Measurements from ENCODE around the gene FAM234A. TPM values are rescaled to one million over a fixed set of nuclear protein-coding genes. Genes with fewer than 3 reads are reported as not detected.

Gene FAM234A, protein sequence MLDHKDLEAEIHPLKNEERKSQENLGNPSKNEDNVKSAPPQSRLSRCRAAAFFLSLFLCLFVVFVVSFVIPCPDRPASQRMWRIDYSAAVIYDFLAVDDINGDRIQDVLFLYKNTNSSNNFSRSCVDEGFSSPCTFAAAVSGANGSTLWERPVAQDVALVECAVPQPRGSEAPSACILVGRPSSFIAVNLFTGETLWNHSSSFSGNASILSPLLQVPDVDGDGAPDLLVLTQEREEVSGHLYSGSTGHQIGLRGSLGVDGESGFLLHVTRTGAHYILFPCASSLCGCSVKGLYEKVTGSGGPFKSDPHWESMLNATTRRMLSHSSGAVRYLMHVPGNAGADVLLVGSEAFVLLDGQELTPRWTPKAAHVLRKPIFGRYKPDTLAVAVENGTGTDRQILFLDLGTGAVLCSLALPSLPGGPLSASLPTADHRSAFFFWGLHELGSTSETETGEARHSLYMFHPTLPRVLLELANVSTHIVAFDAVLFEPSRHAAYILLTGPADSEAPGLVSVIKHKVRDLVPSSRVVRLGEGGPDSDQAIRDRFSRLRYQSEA
- total RNA-seq: 133 to 137 TPM (median 137 TPM) in 3 replicates

DNA sequence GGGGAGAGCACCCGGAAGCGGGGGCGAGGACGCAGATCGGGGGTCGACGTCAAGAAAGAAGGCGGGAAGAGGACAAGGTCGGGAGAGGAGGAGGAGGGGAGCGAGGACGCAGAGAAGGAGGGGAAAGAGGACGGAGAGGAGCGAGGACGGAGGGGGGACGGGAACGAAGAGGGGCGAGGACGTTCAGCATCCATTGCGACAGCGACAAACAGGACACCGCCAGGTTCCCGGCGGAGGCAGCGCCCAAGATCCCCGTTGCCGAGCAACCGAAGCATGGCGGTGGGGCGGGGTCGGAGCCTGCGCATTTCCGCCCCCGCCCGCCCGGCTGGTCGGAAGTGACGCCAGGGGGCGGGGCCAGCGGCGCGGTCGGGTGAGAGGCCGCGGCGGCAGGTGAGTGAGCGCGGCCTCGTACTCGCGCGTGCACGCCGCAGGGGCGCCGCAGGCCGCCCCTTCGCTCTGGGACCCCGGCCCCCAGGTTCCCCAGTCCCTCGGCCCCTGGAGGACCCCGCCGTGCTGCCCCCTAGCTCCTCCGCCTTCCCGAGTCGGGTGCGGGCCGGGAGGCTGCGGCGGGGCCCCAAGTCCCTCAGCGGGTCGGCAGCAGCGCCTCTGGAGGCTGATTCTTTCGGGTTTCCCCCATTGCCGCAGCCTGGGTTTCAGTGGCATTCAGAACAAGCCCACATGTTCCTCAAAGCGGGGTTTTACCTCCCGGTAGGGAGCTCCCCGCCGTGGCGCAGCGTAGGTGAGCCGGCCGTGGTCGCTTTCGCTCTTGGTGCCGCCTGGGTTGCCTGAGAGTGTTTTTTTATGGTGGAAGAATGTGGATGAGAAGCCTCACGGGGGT, at the start of gene FAM234A:
Gene FAM234A, plus strand, starts transcription at position 354 of the 838 bp plus-strand sequence. CDS start 19,593 bp downstream, outside the sequence.
- TF ChIP-seq, protein P1, sequence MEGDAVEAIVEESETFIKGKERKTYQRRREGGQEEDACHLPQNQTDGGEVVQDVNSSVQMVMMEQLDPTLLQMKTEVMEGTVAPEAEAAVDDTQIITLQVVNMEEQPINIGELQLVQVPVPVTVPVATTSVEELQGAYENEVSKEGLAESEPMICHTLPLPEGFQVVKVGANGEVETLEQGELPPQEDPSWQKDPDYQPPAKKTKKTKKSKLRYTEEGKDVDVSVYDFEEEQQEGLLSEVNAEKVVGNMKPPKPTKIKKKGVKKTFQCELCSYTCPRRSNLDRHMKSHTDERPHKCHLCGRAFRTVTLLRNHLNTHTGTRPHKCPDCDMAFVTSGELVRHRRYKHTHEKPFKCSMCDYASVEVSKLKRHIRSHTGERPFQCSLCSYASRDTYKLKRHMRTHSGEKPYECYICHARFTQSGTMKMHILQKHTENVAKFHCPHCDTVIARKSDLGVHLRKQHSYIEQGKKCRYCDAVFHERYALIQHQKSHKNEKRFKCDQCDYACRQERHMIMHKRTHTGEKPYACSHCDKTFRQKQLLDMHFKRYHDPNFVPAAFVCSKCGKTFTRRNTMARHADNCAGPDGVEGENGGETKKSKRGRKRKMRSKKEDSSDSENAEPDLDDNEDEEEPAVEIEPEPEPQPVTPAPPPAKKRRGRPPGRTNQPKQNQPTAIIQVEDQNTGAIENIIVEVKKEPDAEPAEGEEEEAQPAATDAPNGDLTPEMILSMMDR (IDR thresholded peaks at IDR 0.05; ENCODE audit: unreplicated experiment): no peak
- peak; percentile 95 to 97 for DNase-seq (ENCODE audit: low spot score in 2 of 2, unreplicated experiment in 2 of 2)
- H3K9me3 Mint-ChIP-seq: no peaks in the 10 kb centered on the region
- peaks cover 4% of the 10 kb centered on the region for H3K36me3 Mint-ChIP-seq
- peaks cover 12% of the 10 kb centered on the region for H3K4me1 Mint-ChIP-seq
- H3K27ac Mint-ChIP-seq: peak within 1 kb of the TSS; percentile 100
- no peaks in the 10 kb centered on the region for H3K27me3 Mint-ChIP-seq (ENCODE audit: low read depth)
- H3K4me3 Mint-ChIP-seq: peak within 1 kb of the TSS; percentile 98

DNA sequence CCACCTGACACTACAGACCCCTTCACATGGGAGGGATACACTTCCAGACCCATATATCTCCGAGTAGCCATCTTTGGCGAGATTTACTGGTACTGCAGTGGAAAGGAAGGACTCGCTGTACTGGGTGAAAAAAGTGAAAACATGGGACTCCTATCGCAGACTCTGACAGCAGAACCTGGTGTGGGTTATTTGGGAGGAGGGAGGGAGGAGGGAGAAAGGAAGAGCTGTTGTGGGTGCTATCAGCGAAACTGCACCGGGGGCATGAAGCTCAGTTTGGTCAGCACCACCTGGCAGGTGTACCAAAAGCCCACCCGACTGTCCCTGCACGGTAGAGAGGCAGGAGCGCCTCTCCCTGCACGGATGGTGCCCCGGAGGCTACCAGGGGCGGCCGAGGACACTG, 49.4 kb upstream of the FAM234A start:
- Mint-ChIP-seq H3K4me1 (peaks cover 2% of the 10 kb centered on the region), H3K9me3 (no peaks in the 10 kb centered on the region), H3K27me3 (ENCODE audit: low read depth) (no peaks in the 10 kb centered on the region), H3K36me3 (peaks cover 31% of the 10 kb centered on the region), H3K4me3 (no peak overlapping the region), H3K27ac (peak overlapping the region; percentile 30)
- TF ChIP-seq, protein P1 (IDR thresholded peaks at IDR 0.05; ENCODE audit: unreplicated experiment): no peak
- DNase-seq (ENCODE audit: low spot score in 2 of 2, unreplicated experiment in 2 of 2): no peak

DNA sequence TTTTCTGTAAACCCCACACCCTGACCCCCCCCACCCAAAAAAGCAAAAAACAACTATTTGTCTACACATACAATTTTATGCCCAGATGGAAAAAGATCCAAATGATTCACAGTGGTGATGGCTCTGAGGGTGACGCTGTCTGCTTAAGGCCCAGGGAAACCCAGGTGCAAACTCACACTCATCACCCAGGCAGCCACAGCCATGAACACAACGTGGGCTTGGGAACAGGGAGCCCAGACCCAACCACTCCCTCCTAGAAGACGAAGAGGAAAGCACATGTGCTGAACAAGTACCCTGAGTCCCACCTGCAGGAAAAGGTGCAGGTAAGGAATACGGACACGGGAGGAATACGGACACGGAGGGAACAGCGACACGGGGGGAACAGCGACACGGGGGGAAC, 48.9 kb upstream of the FAM234A start:
- Mint-ChIP-seq H3K9me3 (no peaks in the 10 kb centered on the region), H3K4me1 (peaks cover 2% of the 10 kb centered on the region), H3K27ac (no peak overlapping the region), H3K27me3 (ENCODE audit: low read depth) (no peaks in the 10 kb centered on the region), H3K36me3 (peaks cover 32% of the 10 kb centered on the region), H3K4me3 (no peak overlapping the region)
- TF ChIP-seq, protein P1 (IDR thresholded peaks at IDR 0.05; ENCODE audit: unreplicated experiment): no peak
- no peak for DNase-seq (ENCODE audit: low spot score in 2 of 2, unreplicated experiment in 2 of 2)

DNA sequence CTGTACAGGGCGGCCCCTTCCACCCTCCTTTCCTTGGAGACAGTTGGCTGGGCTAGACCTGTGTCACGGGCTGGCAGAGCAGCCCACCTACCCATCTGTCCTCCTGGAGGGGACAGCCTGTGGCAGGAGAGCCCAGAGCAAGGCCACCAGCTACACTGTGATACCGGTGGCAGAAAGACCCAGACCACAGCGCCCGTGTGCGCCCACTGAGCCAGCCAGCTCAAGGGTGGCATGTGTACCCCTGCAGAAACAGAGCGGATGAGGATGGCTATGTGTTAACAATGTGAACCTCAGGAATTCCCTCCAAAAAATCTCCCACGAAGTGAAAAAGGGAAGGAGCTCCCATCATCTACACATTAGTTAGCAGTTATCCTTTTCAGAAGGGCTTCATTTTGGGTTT, 47.3 kb upstream of the FAM234A start:
- Mint-ChIP-seq H3K27ac (no peak overlapping the region), H3K27me3 (ENCODE audit: low read depth) (no peaks in the 10 kb centered on the region), H3K36me3 (peaks cover 41% of the 10 kb centered on the region), H3K4me1 (no peaks in the 10 kb centered on the region), H3K4me3 (no peak overlapping the region), H3K9me3 (no peaks in the 10 kb centered on the region)
- no peak for DNase-seq (ENCODE audit: low spot score in 2 of 2, unreplicated experiment in 2 of 2)
- TF ChIP-seq, protein P1 (IDR thresholded peaks at IDR 0.05; ENCODE audit: unreplicated experiment): no peak

DNA sequence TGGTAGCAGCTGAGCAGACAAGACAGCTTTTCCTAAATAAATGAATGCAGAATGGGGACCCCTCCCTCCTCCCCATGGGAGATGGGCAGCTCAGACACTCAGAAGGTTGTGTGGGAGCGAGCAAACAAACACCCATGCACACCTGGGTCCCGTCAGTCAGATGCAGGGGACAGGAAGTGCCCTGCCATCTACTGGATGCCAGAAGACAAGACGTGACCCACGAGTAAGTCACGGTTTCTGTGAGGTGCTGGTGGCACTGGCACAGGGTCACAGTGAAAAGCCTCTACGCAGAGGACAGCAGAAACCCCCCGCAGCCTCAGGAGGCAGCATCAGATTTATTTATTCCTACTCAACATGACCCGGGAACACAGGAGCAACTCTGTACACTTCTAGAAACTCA, 45.9 kb upstream of the FAM234A start:
- no peak for DNase-seq (ENCODE audit: low spot score in 2 of 2, unreplicated experiment in 2 of 2)
- TF ChIP-seq, protein P1 (IDR thresholded peaks at IDR 0.05; ENCODE audit: unreplicated experiment): no peak
- no peak overlapping the region for H3K27ac Mint-ChIP-seq
- H3K9me3 Mint-ChIP-seq: no peaks in the 10 kb centered on the region
- no peaks in the 10 kb centered on the region for H3K4me1 Mint-ChIP-seq
- no peaks in the 10 kb centered on the region for H3K27me3 Mint-ChIP-seq (ENCODE audit: low read depth)
- H3K36me3 Mint-ChIP-seq: peaks cover 43% of the 10 kb centered on the region
- no peak overlapping the region for H3K4me3 Mint-ChIP-seq

All from mesothelial cell of epicardium (in vitro differentiated cells).